NT2/D1 (cell line): Measurements from ENCODE around the gene LCP2.

Experiments
- DNase-seq: peaks from one replicate; pipeline ENCODE4 v3.0.0-alpha.2; 2011; ENCODE audit warnings: low read depth, low spot score
- H3K27me3 ChIP-seq: 2 replicates; pipeline ENCODE4 v1.6.0; 2011; ENCODE audit warnings: mild to moderate bottlenecking; ENCODE audit not compliant: insufficient read length, insufficient read depth
- H3K36me3 ChIP-seq: 2 replicates; pipeline ENCODE4 v1.6.1; 2011; ENCODE audit warnings: mild to moderate bottlenecking, low read length, mixed read lengths; ENCODE audit not compliant: insufficient read depth, insufficient read length
- H3K4me1 ChIP-seq: 2 replicates; pipeline ENCODE4 v1.5.1; 2011; ENCODE audit not compliant: insufficient read depth, insufficient read length
- H3K4me3 ChIP-seq: 2 replicates; pipeline ENCODE4 v1.5.1; 2011; ENCODE audit warnings: low read depth; ENCODE audit not compliant: insufficient read length
- H3K9ac ChIP-seq: 2 replicates; pipeline ENCODE4 v1.6.0; 2011; ENCODE audit warnings: low read depth; ENCODE audit not compliant: insufficient read length
- H3K9me3 ChIP-seq: 2 replicates; pipeline ENCODE4 v1.5.1; 2011; ENCODE audit warnings: mild to moderate bottlenecking, low read length; ENCODE audit not compliant: insufficient read depth
- SUZ12 ChIP-seq: IDR thresholded peaks from 2 replicates; pipeline ENCODE4 v1.6.1; 2011; ENCODE audit not compliant: insufficient read length, insufficient read depth; ENCODE audit errors: extremely low read depth
- YY1 ChIP-seq: IDR thresholded peaks from 2 replicates; pipeline ENCODE4 v1.6.1; 2011; ENCODE audit not compliant: insufficient read length, insufficient read depth
- ZNF274 ChIP-seq: IDR thresholded peaks from 2 replicates; pipeline ENCODE4 v1.6.1; 2011; ENCODE audit warnings: mild to moderate bottlenecking, low read depth, low read length

Gene LCP2

GRCh38 chr5:170308686-170309085, 11.1 kb upstream of the LCP2 start:
- Histone ChIP-seq H3K4me1 (peaks cover 6% of the 10 kb centered on the region), H3K27me3 (no peaks in the 10 kb centered on the region), H3K36me3 (no peaks in the 10 kb centered on the region), H3K4me3 (no peak overlapping the region), H3K9me3 (no peaks in the 10 kb centered on the region), H3K9ac (no peak overlapping the region)
- no peak for TF ChIP-seq YY1
- TF ChIP-seq SUZ12: no peak
- no peak for TF ChIP-seq ZNF274
- DNase-seq: no peak

- Histone ChIP-seq H3K4me3 (no peak overlapping the region), H3K9me3 (no peaks in the 10 kb centered on the region), H3K36me3 (no peaks in the 10 kb centered on the region), H3K27me3 (no peaks in the 10 kb centered on the region), H3K9ac (no peak overlapping the region), H3K4me1 (peaks cover 8% of the 10 kb centered on the region)
- no peak for DNase-seq
- TF ChIP-seq ZNF274 (no peak), SUZ12 (no peak), YY1 (no peak)
Observed at GRCh38 chr5:170307575-170308465, 10.2 kb upstream of the LCP2 start.

- Histone ChIP-seq H3K27me3 (no peaks in the 10 kb centered on the region), H3K9me3 (no peaks in the 10 kb centered on the region), H3K4me1 (peaks cover 10% of the 10 kb centered on the region), H3K9ac (no peak overlapping the region), H3K4me3 (no peak overlapping the region), H3K36me3 (no peaks in the 10 kb centered on the region)
- DNase-seq: no peak
- TF ChIP-seq ZNF274: no peak
Observed at GRCh38 chr5:170306381-170306831, 8.8 kb upstream of the LCP2 start.

GRCh38 chr5:170305646-170306025, 8.1 kb upstream of the LCP2 start:
- no peak for DNase-seq
- H3K4me3 ChIP-seq: no peak overlapping the region
- H3K9me3 ChIP-seq: no peaks in the 10 kb centered on the region
- H3K36me3 ChIP-seq: no peaks in the 10 kb centered on the region
- no peak overlapping the region for H3K9ac ChIP-seq
- H3K27me3 ChIP-seq: no peaks in the 10 kb centered on the region
- TF ChIP-seq ZNF274 (no peak), SUZ12 (no peak), YY1 (no peak)
- peaks cover 10% of the 10 kb centered on the region for H3K4me1 ChIP-seq

GRCh38 chr5:170305016-170305645, 7.6 kb upstream of the LCP2 start:
- H3K4me1 ChIP-seq: peaks cover 10% of the 10 kb centered on the region
- H3K36me3 ChIP-seq: no peaks in the 10 kb centered on the region
- TF ChIP-seq ZNF274: no peak
- TF ChIP-seq SUZ12: no peak
- TF ChIP-seq YY1: no peak
- no peaks in the 10 kb centered on the region for H3K27me3 ChIP-seq
- H3K4me3 ChIP-seq: no peak overlapping the region
- H3K9ac ChIP-seq: no peak overlapping the region
- no peaks in the 10 kb centered on the region for H3K9me3 ChIP-seq
- no peak for DNase-seq

- Histone ChIP-seq H3K9ac (no peak overlapping the region), H3K9me3 (no peaks in the 10 kb centered on the region), H3K4me1 (peaks cover 10% of the 10 kb centered on the region), H3K27me3 (no peaks in the 10 kb centered on the region), H3K36me3 (no peaks in the 10 kb centered on the region), H3K4me3 (no peak overlapping the region)
- DNase-seq: no peak
- TF ChIP-seq ZNF274: no peak
- no peak for TF ChIP-seq YY1
- no peak for TF ChIP-seq SUZ12
Observed at GRCh38 chr5:170303549-170303948, 6.0 kb upstream of the LCP2 start.
